ENCODE results near the gene PPM1M. TPM values are rescaled to one million over a fixed set of nuclear protein-coding genes. Genes with fewer than 3 reads are reported as not detected.

PPM1M gene
- 19.5 and 27.4 TPM in 2 replicates for total RNA-seq

GRCh38 chr3:52245322-52246263 lies at the start of gene PPM1M:
Gene PPM1M (plus strand): TSS chr3:52245759. CDS start chr3:52245825, 66 bp downstream.

GRCh38 chr3:52197842-52198625 lies 47.5 kb upstream of the PPM1M start, which contains the start of gene ALAS1:
Gene ALAS1 (plus strand): TSS chr3:52198160. CDS start chr3:52199242, 1,082 bp downstream.

DNA sequence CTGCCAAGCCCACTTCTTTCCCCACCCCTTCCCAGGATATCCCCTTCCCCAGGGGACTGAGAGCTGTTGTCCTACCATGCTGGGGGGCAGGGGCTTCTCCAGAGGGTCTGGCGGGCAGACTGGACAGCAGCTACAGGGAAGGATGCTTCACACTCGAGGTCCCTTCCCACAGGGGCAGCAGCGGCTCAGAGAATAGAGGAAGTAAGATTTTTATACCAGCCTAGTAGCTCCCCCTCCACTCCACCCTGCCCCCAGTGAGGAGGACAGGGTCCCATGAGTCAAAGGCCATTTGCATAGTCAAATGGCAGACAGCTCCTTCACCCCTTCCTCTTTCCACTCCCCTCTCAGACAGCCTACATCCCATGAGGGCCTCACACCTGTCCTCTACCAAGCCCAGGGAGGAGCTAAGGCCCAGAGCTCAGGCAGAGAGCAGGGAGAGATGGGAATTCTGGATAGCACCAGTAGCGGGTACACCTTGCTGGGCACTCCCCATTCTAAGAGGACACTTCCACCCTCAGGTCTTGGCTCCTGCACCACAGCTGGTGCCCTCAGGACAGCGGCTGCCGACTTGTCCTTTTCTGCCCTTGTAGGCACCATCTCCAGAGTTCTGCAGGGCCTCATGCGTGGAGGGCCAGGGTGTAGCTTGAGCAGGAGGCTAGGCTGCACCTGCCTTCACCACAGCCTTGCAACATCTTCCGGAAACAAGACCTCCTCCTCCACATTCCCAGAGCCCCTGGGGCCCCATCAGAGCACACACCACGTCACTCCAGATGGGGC lies 19.9 kb upstream of the PPM1M start, which contains the start of gene TLR9:
Gene TLR9 (minus strand): TSS at position 194 of the 777 bp plus-strand sequence. CDS start 116 bp downstream, at position 78.

DNA sequence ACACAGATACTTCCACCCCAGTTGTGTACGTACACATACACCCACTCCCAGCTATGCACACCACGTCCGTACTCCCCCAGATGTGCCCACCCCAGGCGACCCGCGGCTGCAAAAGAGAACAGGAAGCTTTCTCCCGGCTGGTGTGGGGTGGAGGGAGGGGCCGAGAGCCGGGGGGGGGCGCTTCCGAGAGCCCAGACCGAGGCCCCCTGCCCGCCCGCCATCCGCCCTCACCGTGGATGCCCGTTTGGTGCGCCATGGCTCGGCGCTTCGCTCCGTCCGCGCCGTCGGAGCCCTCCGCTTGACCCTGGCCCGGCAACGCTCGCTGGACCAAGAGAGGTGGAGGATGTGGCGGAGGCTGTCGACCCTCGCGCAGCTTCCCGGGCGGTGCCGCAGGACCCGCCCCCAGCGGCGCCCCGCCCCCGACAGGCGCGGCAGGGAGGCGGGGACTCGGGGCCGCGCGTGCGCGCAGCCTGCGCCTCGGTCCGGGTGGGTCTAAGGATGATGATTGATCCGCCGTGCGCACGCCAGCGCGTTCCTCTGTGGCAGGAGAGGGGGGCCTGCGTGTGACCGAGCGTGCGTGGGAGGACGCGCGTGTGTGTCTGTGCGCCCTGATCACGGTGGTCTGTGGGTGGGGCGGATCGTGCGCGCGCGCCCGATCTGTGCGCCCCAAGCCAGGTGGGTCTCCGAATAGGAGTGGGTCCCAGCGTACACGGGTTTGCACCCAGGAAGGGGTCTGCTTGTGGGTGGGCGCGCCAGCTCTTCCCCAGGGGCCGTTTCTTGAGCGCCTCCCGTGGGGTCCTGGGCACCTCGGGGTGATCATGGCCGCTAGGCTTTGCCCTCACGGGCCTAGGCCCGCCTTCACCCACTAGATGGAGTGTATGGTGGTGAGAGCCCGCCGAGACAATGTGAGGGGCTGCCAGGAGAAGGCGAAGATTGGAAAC lies 6.5 kb upstream of the PPM1M start, which contains the start of gene TWF2:
Gene TWF2 (minus strand): TSS at position 398 of the 941 bp plus-strand sequence. CDS start 142 bp downstream, at position 256.

GRCh38 chr3:52278510-52279069 lies 33.0 kb downstream of the PPM1M start, which contains the start of gene WDR82:
Gene WDR82 (minus strand): TSS chr3:52278649. CDS start chr3:52278361, 288 bp downstream.

Small RNA genes within 50 kb of the gene (small RNA-seq; reads per million reads assigned to genes)
- gene MIR135A1 (ENCODE audit: low replicate concordance) (not detected), gene MIRLET7G (ENCODE audit: low replicate concordance) (834 reads per million, percentile 99 among the genes with 10 or more reads in this experiment)

Other genes with a start within 250 kb of the PPM1M start
- gene RPL29, start 249.9 kb upstream of the PPM1M start, total RNA-seq = 771 and 1,601 TPM in 2 replicates
- 13.8 and 37.5 TPM in 2 replicates for gene DUSP7, start 189.2 kb upstream of the PPM1M start, total RNA-seq
- gene POC1A, start 91.3 kb upstream of the PPM1M start, total RNA-seq = 2.6 and 21.2 TPM in 2 replicates
- gene ALAS1, start 47.6 kb upstream of the PPM1M start, total RNA-seq = 56.4 and 69.8 TPM in 2 replicates
- gene TLR9, start 20.1 kb upstream of the PPM1M start, total RNA-seq = not detected in 2 replicates
- 137 and 179 TPM in 2 replicates for gene TWF2, start 6.6 kb upstream of the PPM1M start, total RNA-seq
- 39.4 and 72.7 TPM in 2 replicates for gene WDR82, start 32.9 kb downstream of the PPM1M start, total RNA-seq
- gene GLYCTK, start 42.1 kb downstream of the PPM1M start, total RNA-seq = 15.5 and 16.4 TPM in 2 replicates
- 7.0 and 7.7 TPM in 2 replicates for gene DNAH1, start 70.6 kb downstream of the PPM1M start, total RNA-seq
- 56.9 and 70.0 TPM in 2 replicates for gene BAP1, start 164.2 kb downstream of the PPM1M start, total RNA-seq
- 2.8 and 6.2 TPM in 2 replicates for gene PHF7, start 164.9 kb downstream of the PPM1M start, total RNA-seq
- under 0.01 TPM in 2 replicates for gene SEMA3G, start 199.3 kb downstream of the PPM1M start, total RNA-seq
- gene TNNC1, start 208.3 kb downstream of the PPM1M start, total RNA-seq = 2.0 TPM in 1 of 2 replicates, not detected in the other
- gene NISCH, start 209.8 kb downstream of the PPM1M start, total RNA-seq = 50.3 and 57.0 TPM in 2 replicates
- gene STAB1, start 249.6 kb downstream of the PPM1M start, total RNA-seq = under 0.01 and 0.57 TPM in 2 replicates